Stimulated activated CD8-positive, alpha-beta memory T cell treated with anti-CD3 and anti-CD28 coated beads, Interleukin-7, amount 100 ng/mL, for 4 hours (primary cell): Measurements from ENCODE around the gene PPP2R5C.

Source experiments
- DNase-seq, 2 donors: peaks; one replicate each; pipeline ENCODE4 v3.0.0-alpha.2; 2020; ENCODE audit warnings: low read depth in 2 of 2

Gene PPP2R5C

GRCh38 chr14:101755591-101756324 is 5.8 kb upstream of the PPP2R5C start:
- no peak for DNase-seq

DNA sequence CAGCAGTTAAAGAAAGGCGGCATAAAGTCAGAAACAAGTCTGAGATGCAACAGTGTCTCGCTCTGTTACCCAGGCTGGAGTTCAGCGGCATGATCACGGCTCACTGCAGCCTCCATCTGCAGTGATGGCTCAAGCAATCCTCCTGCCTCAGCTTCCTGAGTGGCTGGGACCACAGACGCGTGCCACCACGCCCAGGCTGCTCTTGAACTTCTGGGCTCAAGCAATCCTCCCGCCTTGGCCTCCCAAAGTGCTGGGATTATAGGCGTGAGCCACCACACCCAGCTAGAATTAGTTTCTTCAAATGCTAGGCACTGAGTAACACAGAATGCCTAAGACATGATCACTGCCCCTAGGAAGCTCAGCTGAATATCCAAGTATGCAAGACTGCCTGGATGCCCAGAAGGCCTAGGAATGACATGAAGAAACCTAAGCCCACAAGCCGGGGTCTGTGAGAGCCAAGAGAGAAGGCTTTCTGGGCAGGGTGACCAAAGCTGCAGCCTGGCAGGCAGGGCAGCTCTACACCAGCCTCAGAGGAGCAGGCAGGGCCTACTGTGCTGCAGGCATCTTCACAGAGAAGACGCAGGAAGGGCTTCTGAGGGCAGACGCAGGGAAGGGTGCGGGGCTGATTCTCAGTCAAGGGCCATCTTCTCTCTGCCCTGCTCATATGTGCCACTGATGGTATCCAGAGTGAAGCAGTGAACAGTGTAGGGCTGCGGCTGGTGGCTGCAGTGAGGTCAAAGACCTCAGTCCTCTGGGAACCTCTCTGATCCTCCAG is 4.3 kb upstream of the PPP2R5C start:
- no peak for DNase-seq

- no peak for DNase-seq
Observed at GRCh38 chr14:101757839-101758211, 3.7 kb upstream of the PPP2R5C start.

DNA sequence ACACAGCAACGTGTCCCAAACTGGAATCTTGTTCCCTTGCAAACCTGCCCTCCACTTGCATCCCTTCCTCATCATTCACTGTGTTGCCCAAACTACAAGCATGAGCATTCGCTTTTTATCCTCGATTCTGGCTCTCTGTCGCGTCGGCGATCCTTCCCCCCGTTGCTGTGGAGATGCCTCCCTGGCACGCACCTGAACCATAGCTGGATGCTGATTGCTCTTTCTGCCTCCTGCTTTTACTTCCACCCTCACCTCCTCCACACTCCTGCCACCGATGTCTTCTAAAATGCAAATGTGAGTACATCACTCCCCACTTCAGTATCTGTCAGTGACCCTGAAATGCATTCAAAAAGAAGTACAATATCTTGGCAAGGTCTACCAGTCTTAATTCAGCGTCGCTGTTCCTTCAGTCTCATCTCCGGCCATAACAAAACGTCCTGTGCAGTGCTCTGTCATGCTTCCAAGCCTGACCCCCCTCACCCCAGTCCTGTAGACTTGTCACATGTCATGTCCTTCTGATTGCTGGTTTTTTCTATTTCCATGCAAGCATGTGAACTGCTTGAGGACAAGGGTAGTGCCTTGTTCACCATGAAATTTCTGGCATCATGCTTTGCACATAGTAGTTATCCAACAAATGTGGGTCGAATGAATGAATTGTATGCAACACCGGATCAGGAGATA is 2.5 kb upstream of the PPP2R5C start:
- DNase-seq = no peak

- DNase-seq = peak; percentile 95
Observed at GRCh38 chr14:101760138-101761011, 1.1 kb upstream of the PPP2R5C start.

- peak in 1 of 2 donors; percentile 46 for DNase-seq
Observed at GRCh38 chr14:101761881-101762529, 496 bp downstream of the PPP2R5C start.

DNA sequence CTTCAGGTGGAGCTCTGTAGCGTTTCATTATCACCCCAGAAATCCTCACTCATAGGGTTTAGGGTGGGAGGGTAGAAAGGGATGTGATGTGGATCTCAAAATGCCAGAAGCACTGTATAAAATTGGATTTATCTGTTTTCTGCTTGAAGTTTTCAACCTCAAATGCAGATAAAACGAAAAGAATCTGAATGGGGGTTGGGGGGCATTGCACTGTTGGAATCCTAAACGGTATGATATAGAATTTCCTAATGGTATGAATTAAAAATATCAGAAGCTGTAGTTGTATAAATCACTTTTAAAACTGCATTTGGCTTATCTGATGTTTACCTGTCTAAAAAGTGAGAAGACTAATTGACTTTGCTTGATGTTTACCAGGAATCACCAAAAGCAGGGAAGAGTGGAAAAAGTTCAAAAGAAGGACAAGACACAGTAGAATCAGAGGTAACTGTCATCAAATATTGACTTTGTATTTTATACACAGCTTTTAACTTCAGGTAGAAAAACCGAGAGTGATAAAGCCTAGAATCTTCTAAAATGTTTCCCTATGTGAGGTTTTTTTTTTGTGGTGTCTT is 1.1 kb downstream of the PPP2R5C start:
- no peak for DNase-seq

DNA sequence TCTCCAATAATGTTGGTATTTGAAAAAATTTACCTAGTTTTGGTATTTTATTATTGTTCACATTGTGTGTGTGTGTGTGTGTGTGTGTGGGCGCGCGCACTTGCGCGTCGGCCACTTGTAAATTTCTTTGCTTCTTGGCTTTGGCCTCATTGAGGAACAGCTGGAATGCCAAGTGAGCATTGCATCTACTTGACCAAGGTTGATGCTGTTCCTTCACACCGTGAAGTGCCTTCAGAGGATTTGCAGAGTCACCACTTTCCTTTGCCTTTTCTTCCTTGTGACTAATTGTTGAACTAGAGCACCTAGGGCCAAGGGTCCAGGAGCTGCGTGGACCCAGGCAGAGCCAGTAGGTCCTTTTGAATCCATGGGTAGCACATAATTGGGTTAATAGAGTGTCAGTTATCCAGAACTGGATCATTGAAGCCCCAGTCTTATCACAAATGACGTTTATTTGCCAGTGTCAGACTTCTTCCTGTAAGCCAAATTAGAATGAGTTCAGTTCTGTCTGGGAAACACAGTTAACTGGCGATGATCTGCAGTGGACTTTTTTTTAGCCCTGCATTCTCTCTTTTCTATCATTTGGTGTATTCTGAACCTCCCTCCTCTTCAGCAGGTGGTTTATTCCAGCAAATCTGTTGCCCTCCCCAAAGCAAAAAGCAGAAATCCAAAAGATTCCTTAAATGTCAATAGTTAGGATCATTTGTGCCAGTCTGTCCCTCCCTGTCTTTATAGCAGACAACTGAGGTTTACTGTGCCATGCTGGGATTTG is 2.6 kb downstream of the PPP2R5C start:
- DNase-seq = no peak

DNA sequence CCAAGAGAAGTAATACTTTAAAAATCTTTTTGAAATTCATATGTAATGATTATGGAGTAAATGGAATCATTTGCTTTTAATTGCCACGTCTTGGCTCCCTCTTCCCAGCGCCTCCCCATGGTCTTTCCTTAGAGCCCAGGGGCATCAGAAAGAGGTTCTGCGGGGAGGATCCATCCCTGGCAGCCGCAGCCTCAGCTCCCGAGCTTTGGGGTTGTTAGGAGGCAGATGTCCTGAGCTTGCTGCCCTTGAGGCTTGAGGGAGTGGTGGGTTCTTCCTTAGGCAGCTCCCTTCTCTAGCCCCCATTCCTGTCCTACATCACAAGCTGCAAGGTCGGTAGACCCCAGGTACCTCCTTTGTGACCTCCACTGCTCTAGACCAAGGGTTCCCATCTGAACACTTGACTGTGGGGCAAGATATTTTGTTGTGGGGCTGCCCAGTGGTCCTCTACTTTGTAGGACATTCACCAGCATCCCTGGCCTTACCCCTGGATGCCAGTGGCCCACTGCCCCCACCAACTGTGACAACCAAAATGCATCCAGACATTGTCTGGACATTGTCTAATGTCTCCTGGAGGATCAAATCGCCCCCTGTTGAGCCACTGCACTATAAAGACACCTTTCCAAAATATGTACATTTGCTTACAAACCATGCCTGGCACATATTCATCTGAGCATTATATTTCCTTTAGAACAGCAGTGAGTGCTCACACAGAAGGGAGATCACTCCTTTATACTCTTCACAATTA is 6.3 kb downstream of the PPP2R5C start:
- DNase-seq = no peak

DNA sequence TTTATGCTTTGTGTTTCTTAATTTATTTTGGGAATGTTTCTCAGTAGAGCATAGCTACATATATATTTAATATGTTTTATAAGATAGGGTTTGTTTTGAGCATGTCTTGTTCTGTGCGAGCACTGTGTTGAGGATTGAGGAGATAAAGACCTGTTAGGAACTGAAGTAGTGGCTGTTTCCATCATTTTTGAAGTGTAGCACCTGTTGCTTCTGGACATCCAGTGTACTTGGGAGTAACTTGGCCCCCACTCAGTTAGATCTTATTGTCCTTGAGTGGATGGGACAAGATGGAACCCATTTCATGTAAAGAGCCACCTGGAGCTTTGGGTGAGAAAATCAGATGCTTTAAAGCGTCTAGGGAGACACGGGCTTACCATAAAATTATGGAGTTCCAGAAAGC is 8.7 kb downstream of the PPP2R5C start:
- no peak for DNase-seq

DNA sequence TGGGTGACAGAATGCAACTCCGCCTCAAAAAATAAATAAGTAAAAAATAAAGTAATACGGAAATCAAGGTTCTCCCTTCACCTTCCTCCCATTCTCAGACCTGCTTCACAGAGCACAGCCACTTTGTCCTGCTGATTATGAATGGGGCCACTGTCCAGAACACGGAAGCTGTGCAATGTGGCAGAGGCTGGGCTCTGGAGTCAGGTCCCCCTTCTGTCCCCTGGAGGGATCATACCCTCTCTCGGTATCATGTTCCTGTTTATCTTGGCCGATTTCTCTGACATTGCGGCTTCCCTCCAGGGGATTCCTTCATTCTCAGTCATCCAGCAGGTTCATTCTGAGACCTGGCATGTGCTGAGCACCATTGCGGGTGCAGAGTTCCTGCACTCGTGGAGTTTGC is 11.3 kb downstream of the PPP2R5C start:
- DNase-seq = no peak

DNA sequence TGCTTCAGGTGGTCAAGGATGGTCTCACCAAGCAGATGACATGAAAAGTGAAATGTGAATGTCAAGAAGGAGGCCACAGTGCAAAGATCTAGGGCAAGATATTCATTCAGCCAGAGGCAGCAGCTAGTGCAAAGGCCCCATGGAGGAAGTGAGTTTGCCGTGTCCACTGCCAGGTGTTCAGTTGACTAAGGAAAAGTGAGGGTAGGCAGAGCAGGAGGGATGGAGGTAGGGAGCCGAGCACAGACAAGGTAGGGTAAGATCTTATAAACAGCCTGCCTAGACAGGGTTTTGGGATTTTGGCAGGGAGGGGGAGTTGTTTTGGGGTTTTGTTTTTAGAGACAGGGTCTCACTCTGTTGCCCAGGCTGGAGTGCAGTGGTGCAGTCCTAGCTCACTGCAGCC is 11.9 kb downstream of the PPP2R5C start:
- no peak for DNase-seq

DNA sequence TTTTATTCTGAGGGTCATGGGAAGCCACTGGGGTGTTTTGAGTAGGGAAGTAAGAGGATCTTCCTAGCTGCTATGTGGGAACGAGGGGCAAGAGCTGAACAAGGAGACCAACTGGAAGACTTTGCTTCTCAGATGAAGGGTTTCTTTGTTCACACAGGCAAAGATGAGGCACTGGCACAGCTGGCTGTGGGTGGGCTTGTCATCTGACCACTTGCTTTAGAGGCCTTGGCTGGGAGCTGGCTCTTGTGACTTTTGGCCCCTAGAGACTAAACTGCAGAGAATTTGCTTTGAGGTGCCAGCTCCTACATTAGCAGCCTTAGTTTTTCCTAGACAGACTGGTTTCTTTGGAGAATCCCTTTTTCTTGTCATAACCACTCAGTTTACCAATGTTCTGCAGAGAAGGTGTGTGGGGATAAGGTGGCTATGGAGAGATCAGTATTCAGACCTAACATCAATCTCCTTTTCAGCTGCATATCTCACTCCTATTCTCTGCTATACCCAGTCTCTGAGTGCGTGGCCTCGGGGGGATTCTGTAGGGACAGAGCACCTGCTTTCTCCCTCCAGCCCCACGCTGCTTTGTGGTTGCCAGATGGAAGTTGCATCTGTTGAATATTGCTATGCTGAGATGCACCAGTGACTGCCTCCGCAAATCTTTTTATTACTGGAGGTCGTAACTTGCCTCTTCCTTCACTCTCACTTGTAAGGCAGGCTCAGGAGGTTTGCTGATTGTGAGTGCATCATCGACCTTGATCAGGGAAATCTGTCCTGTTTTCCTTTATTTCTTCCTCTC is 12.7 kb downstream of the PPP2R5C start:
- no peak for DNase-seq

GRCh38 chr14:101774814-101775213 is 13.3 kb downstream of the PPP2R5C start:
- no peak for DNase-seq

GRCh38 chr14:101775826-101776225 is 14.3 kb downstream of the PPP2R5C start:
- no peak for DNase-seq

DNA sequence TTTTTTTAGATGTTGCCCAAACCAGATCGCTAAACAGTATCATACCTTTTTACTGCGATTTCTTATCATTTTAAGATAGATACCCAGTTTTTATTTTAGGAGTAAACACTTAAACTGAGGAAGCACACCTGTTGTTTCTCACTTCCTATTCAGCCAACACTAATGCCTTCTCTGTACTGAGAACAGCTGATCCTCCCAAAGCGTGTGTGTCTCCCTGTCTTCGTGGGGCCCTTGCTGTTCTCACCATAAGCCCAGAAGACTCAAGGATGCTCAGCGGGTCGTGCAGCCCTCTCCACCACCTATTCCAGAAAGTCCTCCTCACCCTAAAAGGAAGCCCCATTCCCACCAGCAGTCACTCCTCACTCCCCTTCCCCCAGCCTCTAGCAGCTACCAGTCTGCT is 14.8 kb downstream of the PPP2R5C start:
- DNase-seq = no peak

- no peak for DNase-seq
Observed at GRCh38 chr14:101780390-101780789, 18.9 kb downstream of the PPP2R5C start.

- no peak for DNase-seq
Observed at GRCh38 chr14:101780887-101781239, 19.4 kb downstream of the PPP2R5C start.
